Sigmoid colon (tissue), 7 donors: Measurements from ENCODE around the gene PET100. TPM values are rescaled to one million over a fixed set of nuclear protein-coding genes. Genes with fewer than 3 reads are reported as not detected.

Source experiments
- DNase-seq: peaks from one replicate; pipeline ENCODE4 v3.0.0-alpha.2; 2019
- H3K27ac ChIP-seq, 4 donors: fragments of 200-600 bp; sonication (generic); one replicate each; pipeline ENCODE4 v1.5.1; 2016 to 2019; ENCODE audit warnings: mild to moderate bottlenecking in 1 of 4
- H3K27me3 ChIP-seq, 3 donors: fragments of 200-600 bp; sonication (generic); one replicate each; pipeline ENCODE4 v1.5.1; 2019; ENCODE audit warnings: mild to moderate bottlenecking in 1 of 3
- H3K36me3 ChIP-seq, 4 donors: fragments of 200-600 bp; sonication (generic); one replicate each; pipeline ENCODE4 v1.5.1; 2016 to 2019
- H3K4me1 ChIP-seq, 4 donors: fragments of 200-600 bp; sonication (generic); one replicate each; pipeline ENCODE4 v1.5.1; 2017 to 2019
- H3K4me3 ChIP-seq, 4 donors: fragments of 200-600 bp; sonication (generic); one replicate each; pipeline ENCODE4 v1.5.1; 2017 to 2019; ENCODE audit warnings: mild to moderate bottlenecking in 2 of 4, moderate library complexity in 1 of 4
- H3K9me3 ChIP-seq, 4 donors: fragments of 200-600 bp in 3 of 4; sonication (generic) in 3 of 4; one replicate each; pipeline versions ENCODE4 v1.5.1 to v1.6.1; 2013 to 2019
- EP300 ChIP-seq, 4 donors: sonication (generic); formaldehyde crosslinking; IDR thresholded peaks; one replicate each; pipeline ENCODE4 v1.6.1; 2017; ENCODE audit warnings: antibody characterized with exemption in 4 of 4
- POLR2A ChIP-seq, 2 donors: fragments of 450-650 bp; IDR thresholded peaks; one replicate each; pipeline ENCODE4 v1.6.1; 2016; ENCODE audit warnings: antibody characterized with exemption in 2 of 2, mild to moderate bottlenecking in 2 of 2, moderate library complexity in 2 of 2
- POLR2AphosphoS5 ChIP-seq, 4 donors: sonication (generic); formaldehyde crosslinking; IDR thresholded peaks; one replicate each; pipeline ENCODE4 v1.6.1; 2017; ENCODE audit warnings: antibody characterized with exemption in 4 of 4
- WGBS, 2 donors: extraction: QIAGEN DNeasy Blood & Tissue Kit; methylation state at CpG; one replicate each; pipeline ENCODE4 v1.1.7; 2013; 5-methylcytosine and 5-hydroxymethylcytosine counted together
- intact Hi-C: fragments of 100-400 bp; cut with DNase I; formaldehyde crosslinking; loops from one replicate; pipeline ENCODE4 v1.15.1; 2023
- polyA plus RNA-seq, 3 donors: library from polyadenylated mRNA; stranded (reverse); fragments of 200-250 nt; gene quantifications; one replicate each; pipeline ENCODE4 v1.2.3, GENCODE V29; 2013
- total RNA-seq, 4 donors: library from RNA; depleted of rRNA; stranded (reverse); fragments of >200 nt; gene quantifications; one replicate each; pipeline ENCODE4 v1.1.0, GENCODE V29; 2016
- TF ChIP-seq, protein P1 (sequence below), 4 experiments: fragments of 450-650 bp in 3 of 4; fragments of 200-600 bp in 1 of 4; IDR thresholded peaks; one replicate each; pipeline ENCODE4 v1.5.1; 2016 to 2019; ENCODE audit warnings: antibody characterized with exemption in 4 of 4, mild to moderate bottlenecking in 3 of 4, moderate library complexity in 2 of 4
- donor health status: healthy with polysubstance abuse.
- donor health status: Bipolar disorder and iron deficiency.
- donor health status: healthy.

Gene PET100
- total and polyA plus RNA-seq, 7 donors: 10.8 to 70.9 (median 37.1) TPM

DNA sequence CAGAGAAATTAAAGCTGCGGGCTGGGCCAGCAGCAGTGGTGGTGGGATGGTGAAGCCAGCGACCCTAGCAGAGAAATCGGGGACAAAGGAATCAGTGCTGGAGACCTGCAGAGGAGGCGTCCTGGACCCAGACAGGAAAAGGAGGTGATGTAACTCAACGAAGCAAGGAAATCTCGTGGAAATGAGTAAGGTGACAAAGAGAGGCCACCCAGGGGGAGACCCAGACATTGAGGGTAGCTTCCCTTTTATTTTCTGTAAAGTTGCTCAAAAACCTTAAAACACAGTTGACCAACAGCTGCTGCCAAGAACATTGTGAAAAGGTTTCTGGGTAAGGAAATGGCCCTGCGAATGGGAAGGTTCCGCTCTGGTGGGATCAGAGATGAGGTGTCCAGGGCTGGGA is 26.0 kb downstream of the PET100 start:
- Histone ChIP-seq H3K9me3 (no peaks in the 10 kb centered on the region), H3K4me1 (peaks cover 0 to 8% (median 4%) of the 10 kb centered on the region in 4 donors), H3K36me3 (no peaks in the 10 kb centered on the region), H3K27me3 (peaks cover 0 to 4% (median 0%) of the 10 kb centered on the region in 3 donors), H3K27ac (no peak overlapping the region), H3K4me3 (no peak overlapping the region)
- intact Hi-C loops: no loop called here
- WGBS, 2 donors: 70 to 73% methylated on average over 8 of the region's 8 CpGs
- TF ChIP-seq, protein P1, sequence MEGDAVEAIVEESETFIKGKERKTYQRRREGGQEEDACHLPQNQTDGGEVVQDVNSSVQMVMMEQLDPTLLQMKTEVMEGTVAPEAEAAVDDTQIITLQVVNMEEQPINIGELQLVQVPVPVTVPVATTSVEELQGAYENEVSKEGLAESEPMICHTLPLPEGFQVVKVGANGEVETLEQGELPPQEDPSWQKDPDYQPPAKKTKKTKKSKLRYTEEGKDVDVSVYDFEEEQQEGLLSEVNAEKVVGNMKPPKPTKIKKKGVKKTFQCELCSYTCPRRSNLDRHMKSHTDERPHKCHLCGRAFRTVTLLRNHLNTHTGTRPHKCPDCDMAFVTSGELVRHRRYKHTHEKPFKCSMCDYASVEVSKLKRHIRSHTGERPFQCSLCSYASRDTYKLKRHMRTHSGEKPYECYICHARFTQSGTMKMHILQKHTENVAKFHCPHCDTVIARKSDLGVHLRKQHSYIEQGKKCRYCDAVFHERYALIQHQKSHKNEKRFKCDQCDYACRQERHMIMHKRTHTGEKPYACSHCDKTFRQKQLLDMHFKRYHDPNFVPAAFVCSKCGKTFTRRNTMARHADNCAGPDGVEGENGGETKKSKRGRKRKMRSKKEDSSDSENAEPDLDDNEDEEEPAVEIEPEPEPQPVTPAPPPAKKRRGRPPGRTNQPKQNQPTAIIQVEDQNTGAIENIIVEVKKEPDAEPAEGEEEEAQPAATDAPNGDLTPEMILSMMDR (IDR thresholded peaks at IDR 0.05): no peak
- TF ChIP-seq POLR2A (IDR thresholded peaks at IDR 0.05): no peak
- TF ChIP-seq POLR2AphosphoS5 (IDR thresholded peaks at IDR 0.05): no peak
- no peak for TF ChIP-seq EP300 (IDR thresholded peaks at IDR 0.05)
- DNase-seq: no peak

DNA sequence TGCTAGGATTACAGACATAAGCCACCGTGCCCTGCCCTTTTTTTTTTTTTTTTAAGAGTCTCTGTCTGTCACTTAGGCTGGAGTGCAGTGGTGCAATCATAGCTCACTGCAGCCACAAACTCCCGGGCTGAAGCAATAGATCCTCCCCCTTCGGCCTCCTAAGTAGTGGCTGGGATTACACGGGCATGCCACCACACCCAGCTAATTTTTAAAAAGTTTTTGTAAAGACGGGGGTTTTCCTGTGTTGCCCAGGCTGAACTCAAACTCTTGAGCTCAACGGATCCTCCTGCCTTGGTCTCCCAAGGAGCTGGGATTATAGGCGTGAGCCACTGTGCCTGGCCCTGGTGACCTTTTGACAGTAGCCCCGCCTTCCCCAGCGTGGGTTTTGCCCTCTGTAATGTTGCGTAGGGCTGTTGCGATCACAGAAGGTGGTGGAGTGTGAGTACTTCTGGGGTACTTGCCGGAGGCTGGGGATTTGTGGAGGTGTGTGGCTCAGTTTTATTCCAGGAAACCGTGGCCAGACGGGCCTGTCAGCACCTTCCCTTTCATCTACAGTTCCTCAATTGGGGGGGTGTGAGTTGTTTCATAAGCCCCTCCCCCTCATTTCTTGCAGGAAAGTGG is 27.6 kb downstream of the PET100 start:
- WGBS, 2 donors: 24 to 43% methylated on average over 14 of the region's 14 CpGs

DNA sequence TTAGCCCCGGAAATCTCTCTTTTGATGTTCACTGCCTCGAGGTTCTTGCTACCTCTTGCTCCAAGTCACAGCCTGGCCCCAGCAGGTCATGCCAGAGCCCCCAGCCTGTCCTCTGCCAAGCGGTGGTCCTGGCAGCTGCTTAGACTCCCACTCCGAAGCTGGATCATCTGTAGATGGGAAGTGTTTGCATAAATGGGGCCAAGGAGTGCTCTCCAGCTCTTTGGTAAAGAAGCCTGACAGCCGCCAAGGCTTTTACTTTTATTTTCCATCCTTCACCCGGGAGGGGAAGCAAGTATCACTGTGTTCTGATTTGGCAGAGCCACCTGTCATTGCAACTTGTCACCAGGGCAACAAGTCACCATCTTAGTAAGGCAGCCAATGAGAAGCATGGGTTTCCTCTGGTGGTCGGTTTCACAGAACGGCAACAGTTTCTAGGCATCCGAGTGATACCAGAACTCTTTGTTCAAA is 28.7 kb downstream of the PET100 start:
- intact Hi-C loops: no loop called here
- DNase-seq: no peak
- no peaks in the 10 kb centered on the region for H3K36me3 ChIP-seq
- no peak overlapping the region for H3K27ac ChIP-seq
- peaks cover 0 to 7% (median 6%) of the 10 kb centered on the region in 3 donors for H3K27me3 ChIP-seq
- TF ChIP-seq, protein P1 (IDR thresholded peaks at IDR 0.05): no peak
- TF ChIP-seq POLR2A (IDR thresholded peaks at IDR 0.05): no peak
- no peak for TF ChIP-seq POLR2AphosphoS5 (IDR thresholded peaks at IDR 0.05)
- no peak for TF ChIP-seq EP300 (IDR thresholded peaks at IDR 0.05)
- no peaks in the 10 kb centered on the region for H3K4me1 ChIP-seq
- no peak overlapping the region for H3K4me3 ChIP-seq
- no peaks in the 10 kb centered on the region for H3K9me3 ChIP-seq
- 29 to 50% methylated on average over 9 of the region's 9 CpGs for WGBS, 2 donors

More for the DNA sequence above, 27.6 kb downstream of the PET100 start:
- DNase-seq: no peak
- intact Hi-C loops: no loop called here
- Histone ChIP-seq H3K27me3 (no peaks in the 10 kb centered on the region), H3K4me3 (no peak overlapping the region), H3K27ac (no peak overlapping the region), H3K4me1 (peaks cover 0 to 3% (median 3%) of the 10 kb centered on the region in 4 donors), H3K36me3 (no peaks in the 10 kb centered on the region), H3K9me3 (no peaks in the 10 kb centered on the region)
- TF ChIP-seq EP300 (IDR thresholded peaks at IDR 0.05) (no peak), POLR2AphosphoS5 (IDR thresholded peaks at IDR 0.05) (no peak), POLR2A (IDR thresholded peaks at IDR 0.05) (no peak)
- TF ChIP-seq, protein P1 (IDR thresholded peaks at IDR 0.05): no peak

DNA sequence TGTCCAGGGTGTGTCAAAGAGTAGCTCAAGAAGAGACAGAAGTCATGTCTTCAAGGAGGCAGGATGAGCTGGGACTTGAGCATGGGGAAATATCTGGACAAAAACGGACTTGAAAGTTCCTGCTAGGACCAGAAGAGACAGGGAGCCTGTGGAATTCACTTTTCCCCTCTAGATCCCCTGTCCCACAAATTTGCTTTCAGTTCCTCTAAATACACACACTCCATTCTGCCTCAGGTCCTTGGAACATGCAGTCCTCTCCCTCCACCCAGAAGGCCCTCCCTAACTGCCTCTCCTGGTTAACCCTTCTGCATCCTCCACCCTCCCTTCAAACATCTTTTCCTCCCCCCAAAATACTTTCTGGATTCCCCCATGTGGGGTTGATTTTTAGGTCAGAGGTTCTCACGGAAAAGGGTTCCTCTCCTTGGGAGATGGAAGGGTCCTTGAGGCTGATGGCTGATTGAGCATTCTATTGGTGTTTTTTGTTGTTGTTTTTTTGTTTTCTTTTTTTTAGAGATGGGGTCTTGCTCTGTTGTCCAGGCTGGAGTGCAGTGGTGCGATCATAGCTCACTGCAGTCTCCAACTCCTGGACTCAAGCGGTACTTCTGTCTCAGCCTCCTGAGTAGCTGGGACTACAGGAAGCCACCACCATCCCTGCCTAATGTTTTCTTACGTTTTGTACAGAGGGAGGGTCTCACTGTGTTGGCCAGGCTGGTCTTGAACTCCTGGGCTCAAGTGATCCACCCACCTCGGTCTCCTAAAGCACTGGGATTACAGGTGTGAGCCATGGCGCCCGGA is 32.3 kb downstream of the PET100 start:
- WGBS, 2 donors: 78 to 80% methylated on average over 8 of the region's 8 CpGs
- intact Hi-C loops: no loop called here
- DNase-seq: no peak
- Histone ChIP-seq H3K4me1 (no peaks in the 10 kb centered on the region), H3K36me3 (no peaks in the 10 kb centered on the region), H3K27ac (no peak overlapping the region), H3K9me3 (no peaks in the 10 kb centered on the region), H3K4me3 (no peak overlapping the region), H3K27me3 (peaks cover 0 to 11% (median 9%) of the 10 kb centered on the region in 3 donors)
- no peak for TF ChIP-seq POLR2A (IDR thresholded peaks at IDR 0.05)
- no peak for TF ChIP-seq POLR2AphosphoS5 (IDR thresholded peaks at IDR 0.05)
- TF ChIP-seq, protein P1 (IDR thresholded peaks at IDR 0.05): no peak
- no peak for TF ChIP-seq EP300 (IDR thresholded peaks at IDR 0.05)
